Stimulated activated memory B cell treated with anti-CD40 and anti-IgM and Interleukin-4, amounts not matched to agents 10 μg/mL and 1 μg/mL and 100 μg/mL, for 72 hours (primary cell): ENCODE data around the gene AGRP.

Experiments used
- ATAC-seq: fragments of 150-1000 bp; cut with Tn5 transposase; 2 replicates; pipeline ENCODE4 v1.10.0; 2021
- H3K27ac Mint-ChIP-seq: one replicate; pipeline ENCODE4 v1.8.0; 2022; ENCODE audit warnings: mild to moderate bottlenecking, mixed read lengths
- H3K27me3 Mint-ChIP-seq: one replicate; pipeline ENCODE4 v1.8.0; 2022; ENCODE audit warnings: mixed read lengths
- H3K36me3 Mint-ChIP-seq: one replicate; pipeline ENCODE4 v1.8.0; 2022; ENCODE audit warnings: mixed read lengths
- H3K4me1 Mint-ChIP-seq: one replicate; pipeline ENCODE4 v1.8.0; 2022; ENCODE audit warnings: mixed read lengths
- H3K4me3 Mint-ChIP-seq: one replicate; pipeline ENCODE4 v1.8.0; 2022; ENCODE audit warnings: mild to moderate bottlenecking, moderate library complexity, mixed read lengths
- H3K9me3 Mint-ChIP-seq: one replicate; pipeline ENCODE4 v1.8.0; 2022; ENCODE audit warnings: mixed read lengths

The AGRP gene

DNA sequence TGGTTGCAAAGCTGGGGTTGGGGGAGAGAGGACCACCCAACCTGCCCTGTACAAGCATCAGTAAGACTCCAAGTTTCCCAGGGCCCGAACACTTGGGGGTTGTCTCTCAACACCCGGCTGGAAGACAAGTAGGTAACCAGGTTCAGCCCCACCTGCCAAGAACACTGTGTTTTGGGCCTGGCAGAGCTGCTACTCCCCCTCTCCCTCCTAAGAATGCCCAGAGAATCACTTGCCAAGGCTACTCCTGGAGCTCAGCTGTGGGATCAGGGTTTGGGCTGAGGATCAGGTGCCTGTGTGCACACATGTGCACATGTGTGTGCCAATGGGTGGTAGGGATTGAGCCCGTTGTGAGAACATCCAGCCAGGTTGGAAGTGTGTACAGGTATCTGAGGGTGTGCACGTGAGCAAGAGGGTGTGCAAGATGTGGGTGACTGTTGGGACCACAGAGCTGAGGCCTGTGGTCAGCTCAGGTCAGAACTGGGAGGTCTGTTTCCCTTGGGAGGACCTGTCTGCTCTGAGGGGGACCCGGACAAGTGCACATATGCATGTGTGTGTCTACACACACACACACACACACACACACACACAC lies 50.1 kb downstream of the AGRP start:
- H3K9me3 Mint-ChIP-seq: no peaks in the 10 kb centered on the region
- no peak overlapping the region for H3K4me3 Mint-ChIP-seq
- H3K27me3 Mint-ChIP-seq: peaks cover 20% of the 10 kb centered on the region
- peaks cover 17% of the 10 kb centered on the region for H3K36me3 Mint-ChIP-seq
- H3K4me1 Mint-ChIP-seq: peaks cover 68% of the 10 kb centered on the region
- H3K27ac Mint-ChIP-seq: no peak overlapping the region
- no peak for ATAC-seq
